GM23248 (cell line): ENCODE results near the gene ZCCHC2. TPM values are rescaled to one million over a fixed set of nuclear protein-coding genes. Genes with fewer than 3 reads are reported as not detected.

Source experiments
- DNase-seq: peaks from one replicate; pipeline ENCODE4 v3.0.0-alpha.2; 2015
- H2AFZ ChIP-seq: fragments of 200-600 bp; sonication (generic); 2 replicates; pipeline ENCODE4 v1.6.1; 2016; ENCODE audit warnings: antibody characterized with exemption
- H3F3A ChIP-seq: fragments of 200-600 bp; sonication (generic); 2 replicates; pipeline ENCODE4 v1.6.1; 2016; ENCODE audit warnings: mild to moderate bottlenecking, antibody characterized with exemption, mixed run types; ENCODE audit not compliant: insufficient read depth
- H3K27ac ChIP-seq: fragments of 200-600 bp; sonication (generic); 2 replicates; pipeline ENCODE4 v1.5.1; 2016; ENCODE audit warnings: mild to moderate bottlenecking
- H3K27me3 ChIP-seq: fragments of 200-600 bp; sonication (generic); replicated peaks from 2 replicates; pipeline ENCODE4 v1.6.1; 2016; ENCODE audit warnings: mild to moderate bottlenecking; ENCODE audit not compliant: insufficient read depth
- H3K36me3 ChIP-seq: fragments of 200-600 bp; sonication (generic); 2 replicates; pipeline ENCODE4 v1.6.1; 2016; ENCODE audit warnings: low read depth, mild to moderate bottlenecking
- H3K4me1 ChIP-seq: fragments of 200-600 bp; sonication (generic); 2 replicates; pipeline ENCODE4 v1.6.1; 2016; ENCODE audit warnings: mild to moderate bottlenecking; ENCODE audit not compliant: insufficient read depth
- H3K4me2 ChIP-seq: fragments of 200-600 bp; sonication (generic); one replicate; pipeline ENCODE4 v1.6.1; 2016; ENCODE audit warnings: mild to moderate bottlenecking; ENCODE audit not compliant: unreplicated experiment
- H3K4me3 ChIP-seq: fragments of 200-600 bp; sonication (generic); 2 replicates; pipeline ENCODE4 v1.5.1; 2016; ENCODE audit warnings: mild to moderate bottlenecking
- H3K79me2 ChIP-seq: fragments of 200-600 bp; sonication (generic); 2 replicates; pipeline ENCODE4 v1.6.1; 2016; ENCODE audit warnings: mild to moderate bottlenecking; ENCODE audit not compliant: insufficient read depth
- H3K9ac ChIP-seq: fragments of 200-600 bp; sonication (generic); 2 replicates; pipeline ENCODE4 v1.6.1; 2016; ENCODE audit warnings: mild to moderate bottlenecking
- H3K9me2 ChIP-seq: fragments of 200-600 bp; sonication (generic); 2 replicates; pipeline ENCODE4 v1.6.1; 2016; ENCODE audit warnings: mixed run types, mild to moderate bottlenecking, moderate library complexity; ENCODE audit not compliant: insufficient read depth
- H3K9me3 ChIP-seq: fragments of 200-600 bp; sonication (generic); one replicate; pipeline ENCODE4 v1.6.1; 2017; ENCODE audit warnings: low read depth
- H4K20me1 ChIP-seq: fragments of 200-600 bp; sonication (generic); 2 replicates; pipeline ENCODE4 v1.6.0; 2016; ENCODE audit not compliant: insufficient read depth
- EZH2 ChIP-seq: fragments of 200-600 bp; sonication (generic); IDR thresholded peaks from 2 replicates; pipeline ENCODE4 v1.6.1; 2018; ENCODE audit warnings: antibody characterized with exemption, mild to moderate bottlenecking; ENCODE audit not compliant: insufficient read depth, poor library complexity, severe bottlenecking
- EZH2phosphoT487 ChIP-seq: fragments of 200-600 bp; sonication (generic); IDR thresholded peaks from 2 replicates; pipeline ENCODE4 v1.6.1; 2018; ENCODE audit warnings: antibody characterized with exemption, moderate library complexity, mild to moderate bottlenecking, low read depth; ENCODE audit not compliant: insufficient read depth
- WGBS, 2 experiments: methylation state at CpG; one replicate each; pipeline ENCODE4 v1.1.6; 2015 to 2017; ENCODE audit warnings: low lambda C conversion rate in 2 of 2, low coverage in 1 of 2; ENCODE audit errors: missing lambda C conversion rate in 2 of 2; 5-methylcytosine and 5-hydroxymethylcytosine counted together
- in situ Hi-C: fragments of 300-500 bp; cut with MboI; formaldehyde crosslinking; loops from 2 replicates; pipeline ENCODE4 v1.15.0; 2020
- polyA plus RNA-seq: library from polyadenylated mRNA; unstranded; fragments of >200 nt; fragmentation: Nextera tagmentation; extraction: Ambion mirVana; gene quantifications from 2 replicates; pipeline ENCODE4 v1.2.1, GENCODE V29; 2016
- total RNA-seq: library from RNA; depleted of rRNA; stranded (reverse); fragments of >200 nt; shearing (Covaris generic); gene quantifications from 2 replicates; pipeline ENCODE4 v1.2.3, GENCODE V29; 2014

Gene ZCCHC2
- total and polyA plus RNA-seq, 2 experiments from 2014 or later = 0.81 to 1.7 TPM

DNA sequence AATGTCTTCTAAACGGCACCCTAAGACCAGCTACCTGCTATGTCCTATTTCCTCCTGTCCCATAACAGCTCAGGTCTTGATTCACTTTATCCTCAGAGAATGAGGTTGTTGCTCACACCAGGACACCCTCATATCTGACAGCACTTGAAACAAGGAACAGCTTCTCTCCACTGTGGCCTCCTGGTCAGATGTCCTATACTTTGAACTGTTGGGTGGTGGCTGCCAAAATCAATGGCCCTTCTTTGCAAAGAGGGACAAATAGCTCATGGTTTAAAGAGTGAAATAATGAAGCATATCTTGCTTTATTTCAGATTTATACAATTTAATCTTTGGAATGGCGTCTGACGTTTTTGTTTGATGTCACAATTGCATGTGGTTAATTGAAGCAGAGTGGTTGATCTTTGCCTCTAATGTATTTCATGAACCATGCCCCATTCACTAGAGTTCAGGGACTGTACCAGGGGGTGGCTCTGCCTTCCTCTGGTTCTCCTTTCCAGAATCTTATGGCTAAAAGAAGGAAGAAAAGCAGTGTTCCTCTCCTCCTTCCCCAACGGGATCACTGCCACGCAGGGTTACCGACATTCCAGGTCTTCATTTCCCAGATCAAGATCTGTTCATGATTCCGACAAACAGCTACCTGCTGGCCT lies 24.1 kb upstream of the ZCCHC2 start:
- no peak overlapping the region for H3K4me2 ChIP-seq
- 85 to 89% methylated on average over 7 of the region's 7 CpGs for WGBS, 2 experiments
- TF ChIP-seq EZH2 (no peak), EZH2phosphoT487 (no peak)
- H3K4me3 ChIP-seq = no peak overlapping the region
- in situ Hi-C loops = no loop called here
- no peak overlapping the region for H2AFZ ChIP-seq
- H3K36me3 ChIP-seq = no peaks in the 10 kb centered on the region
- H3K9ac ChIP-seq = no peak overlapping the region
- no peaks in the 10 kb centered on the region for H4K20me1 ChIP-seq
- no peaks in the 10 kb centered on the region for H3F3A ChIP-seq
- no peak overlapping the region for H3K27ac ChIP-seq
- no peaks in the 10 kb centered on the region for H3K4me1 ChIP-seq
- no peak for DNase-seq
- H3K9me2 ChIP-seq = peaks cover 3% of the 10 kb centered on the region; the same call in 1 of the 2 replicates
- no peaks in the 10 kb centered on the region for H3K79me2 ChIP-seq
- H3K9me3 ChIP-seq = no peaks in the 10 kb centered on the region
- H3K27me3 ChIP-seq = 0 out of 2 replicates have a peak, but pooled peaks cover 5% of the 10 kb centered on the region

DNA sequence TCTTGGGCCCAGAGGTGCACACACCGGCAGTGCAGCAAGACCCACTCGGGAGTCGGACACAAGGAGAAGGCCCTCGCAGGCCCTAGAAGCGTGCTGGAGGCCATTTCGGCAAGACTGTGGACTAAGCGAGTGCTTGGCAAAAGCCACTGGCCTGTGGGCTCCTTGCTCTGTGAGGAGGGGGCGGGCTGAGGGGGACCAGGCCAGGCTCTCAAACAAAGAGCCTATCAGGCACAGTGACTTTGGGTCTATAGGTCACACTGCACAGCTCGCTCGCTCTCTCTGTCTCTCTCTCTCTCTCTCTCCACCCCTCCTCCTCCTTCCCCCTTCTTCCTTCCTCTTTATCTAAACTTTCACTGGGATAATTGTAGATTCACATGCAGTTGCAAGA lies 23.6 kb upstream of the ZCCHC2 start:
- in situ Hi-C loops = no loop called here
- Histone ChIP-seq H3K4me2 (no peak overlapping the region), H3K36me3 (no peaks in the 10 kb centered on the region), H2AFZ (no peak overlapping the region), H3K4me1 (no peaks in the 10 kb centered on the region), H4K20me1 (no peaks in the 10 kb centered on the region), H3K79me2 (no peaks in the 10 kb centered on the region), H3K9ac (no peak overlapping the region), H3K9me3 (no peaks in the 10 kb centered on the region), H3K9me2 (peaks cover 3% of the 10 kb centered on the region; the same call in 1 of the 2 replicates), H3K4me3 (no peak overlapping the region), H3F3A (no peaks in the 10 kb centered on the region), H3K27me3 (0 out of 2 replicates have a peak, but pooled peaks cover 5% of the 10 kb centered on the region), H3K27ac (no peak overlapping the region)
- DNase-seq = no peak
- TF ChIP-seq EZH2 (no peak), EZH2phosphoT487 (no peak)
- WGBS, 2 experiments = 76 to 85% methylated on average over 7 to 10 of the region's 10 CpGs

DNA sequence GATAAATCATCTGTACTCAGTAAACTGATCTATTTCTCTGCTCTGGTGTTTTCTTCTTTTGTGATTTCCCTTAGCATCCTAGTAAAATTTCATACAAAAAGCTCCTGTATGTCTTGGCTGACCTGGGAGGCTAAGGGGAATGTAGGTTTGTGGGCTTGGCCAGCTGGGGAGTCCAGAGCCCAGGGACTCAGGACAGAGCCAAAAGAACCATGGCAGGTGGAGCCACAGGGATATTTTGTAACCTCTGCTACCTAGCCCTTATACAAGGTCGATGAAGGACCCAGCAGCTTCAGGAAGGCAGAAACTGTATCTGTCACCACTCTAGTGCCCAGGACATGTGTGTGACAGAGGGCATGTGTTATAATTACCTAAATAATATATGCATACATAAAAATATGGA lies 22.7 kb upstream of the ZCCHC2 start:
- no peak for DNase-seq
- Histone ChIP-seq H3K4me1 (no peaks in the 10 kb centered on the region), H3K27me3 (0 out of 2 replicates have a peak, but pooled peaks cover 5% of the 10 kb centered on the region), H3K9me2 (peaks cover 3% of the 10 kb centered on the region; the same call in 1 of the 2 replicates), H3F3A (no peaks in the 10 kb centered on the region), H4K20me1 (no peaks in the 10 kb centered on the region), H3K27ac (no peak overlapping the region), H3K9me3 (no peaks in the 10 kb centered on the region), H3K9ac (no peak overlapping the region), H2AFZ (no peak overlapping the region), H3K36me3 (no peaks in the 10 kb centered on the region), H3K79me2 (no peaks in the 10 kb centered on the region), H3K4me3 (no peak overlapping the region), H3K4me2 (no peak overlapping the region)
- WGBS, 2 experiments = 62 to 74% methylated on average over 1 of the region's 1 CpG
- in situ Hi-C loops = no loop called here
- TF ChIP-seq EZH2phosphoT487 (no peak), EZH2 (no peak)

DNA sequence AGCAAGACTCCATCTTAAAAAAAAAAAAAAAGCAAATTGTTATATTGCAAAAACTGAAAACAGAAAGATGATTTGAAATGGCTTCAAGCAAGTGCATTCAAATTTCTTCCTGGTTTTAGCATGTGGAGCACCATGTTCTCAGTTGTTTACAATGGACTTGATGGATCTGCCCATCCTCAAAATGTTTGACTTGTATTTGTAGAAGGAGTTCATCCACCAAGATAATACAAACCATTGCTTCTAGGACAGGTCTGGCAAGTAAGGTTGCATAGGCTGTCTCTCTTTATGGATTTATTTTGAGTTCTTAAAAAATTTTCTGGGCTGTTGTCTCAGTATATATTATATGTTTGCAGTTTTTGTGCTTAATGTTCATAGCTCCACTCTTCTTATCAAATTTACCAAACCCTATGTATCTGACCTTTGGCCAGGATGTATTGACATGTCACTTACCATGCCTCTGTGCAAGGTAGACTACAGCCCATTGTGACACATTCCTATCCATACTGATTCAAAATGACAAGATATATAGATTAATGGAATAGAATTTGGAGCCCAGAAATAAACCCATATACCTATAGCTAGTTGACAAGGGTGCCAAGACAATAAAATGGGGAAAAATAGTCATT lies 21.7 kb upstream of the ZCCHC2 start:
- Histone ChIP-seq H3K27ac (no peak overlapping the region), H3F3A (no peaks in the 10 kb centered on the region), H3K36me3 (no peaks in the 10 kb centered on the region), H3K9me2 (peaks cover 3% of the 10 kb centered on the region; the same call in 1 of the 2 replicates), H2AFZ (no peak overlapping the region), H3K4me1 (no peaks in the 10 kb centered on the region), H3K79me2 (no peaks in the 10 kb centered on the region), H3K9me3 (no peaks in the 10 kb centered on the region), H3K4me3 (no peak overlapping the region), H3K9ac (no peak overlapping the region), H3K27me3 (0 out of 2 replicates have a peak, but pooled peaks cover 5% of the 10 kb centered on the region), H3K4me2 (no peak overlapping the region), H4K20me1 (no peaks in the 10 kb centered on the region)
- DNase-seq = no peak
- in situ Hi-C loops = no loop called here
- TF ChIP-seq EZH2phosphoT487 (no peak), EZH2 (no peak)
